GM23338 (cell line): ENCODE data around the gene RAB37. TPM values are rescaled to one million over a fixed set of nuclear protein-coding genes. Genes with fewer than 3 reads are reported as not detected.

Experiments
- ATAC-seq: fragments of 200-7000 bp; cut with Tn5 transposase; 3 replicates; pipeline ENCODE4 v1.9.1; 2020
- DNase-seq: peaks from one replicate; pipeline ENCODE4 v3.0.0-alpha.2; 2015; ENCODE audit warnings: low spot score
- H2AFZ ChIP-seq: fragments of 200-600 bp; sonication (generic); 2 replicates; pipeline ENCODE4 v1.8.0; 2016; ENCODE audit warnings: antibody characterized with exemption, mild to moderate bottlenecking, moderate library complexity
- H3F3A ChIP-seq: fragments of 200-600 bp; sonication (generic); replicated peaks from 2 replicates; pipeline ENCODE4 v1.8.0; 2017; ENCODE audit warnings: antibody characterized with exemption, mixed run types, low read depth
- H3K27ac ChIP-seq: fragments of 200-600 bp; sonication (generic); 2 replicates; pipeline ENCODE4 v1.6.1; 2016; ENCODE audit warnings: low read depth
- H3K27me3 ChIP-seq: fragments of 200-600 bp; sonication (generic); 2 replicates; pipeline ENCODE4 v1.8.0; 2016; ENCODE audit warnings: mild to moderate bottlenecking, mixed run types, moderate library complexity; ENCODE audit not compliant: insufficient read depth
- H3K36me3 ChIP-seq: fragments of 200-600 bp; sonication (generic); 2 replicates; pipeline ENCODE4 v1.8.0; 2016; ENCODE audit warnings: mild to moderate bottlenecking; ENCODE audit not compliant: insufficient read depth
- H3K4me1 ChIP-seq: fragments of 200-600 bp; sonication (generic); 2 replicates; pipeline ENCODE4 v1.8.0; 2016; ENCODE audit warnings: mild to moderate bottlenecking, moderate library complexity; ENCODE audit not compliant: insufficient read depth
- H3K4me2 ChIP-seq: fragments of 200-600 bp; sonication (generic); 2 replicates; pipeline ENCODE4 v1.7.1; 2017; ENCODE audit warnings: mixed run types
- H3K4me3 ChIP-seq: fragments of 200-600 bp; sonication (generic); 2 replicates; pipeline ENCODE4 v1.6.1; 2016; ENCODE audit warnings: mixed run types
- H3K79me2 ChIP-seq: fragments of 200-600 bp; sonication (generic); replicated peaks from 2 replicates; pipeline ENCODE4 v1.8.0; 2017; ENCODE audit warnings: mild to moderate bottlenecking; ENCODE audit not compliant: insufficient read depth
- H3K9me2 ChIP-seq: fragments of 200-600 bp; sonication (generic); 2 replicates; pipeline ENCODE4 v1.8.0; 2017; ENCODE audit not compliant: insufficient read depth
- H4K20me1 ChIP-seq: fragments of 200-600 bp; sonication (generic); replicated peaks from 2 replicates; pipeline ENCODE4 v1.8.0; 2017; ENCODE audit warnings: mild to moderate bottlenecking; ENCODE audit not compliant: insufficient read depth
- H3K27ac Mint-ChIP-seq: 2 replicates; pipeline ENCODE4 v1.8.0; 2020; ENCODE audit warnings: inconsistent platforms, mild to moderate bottlenecking, moderate library complexity, mixed read lengths
- H3K27me3 Mint-ChIP-seq: 3 replicates; pipeline ENCODE4 v1.8.0; 2022; ENCODE audit warnings: low read depth, mild to moderate bottlenecking, moderate library complexity, mixed read lengths, inconsistent platforms; ENCODE audit not compliant: insufficient read depth, poor library complexity
- H3K36me3 Mint-ChIP-seq: 3 replicates; pipeline ENCODE4 v1.8.0; 2021; ENCODE audit warnings: low read depth, mild to moderate bottlenecking, inconsistent platforms, moderate library complexity, mixed read lengths
- H3K4me1 Mint-ChIP-seq: 3 replicates; pipeline ENCODE4 v1.8.0; 2020; ENCODE audit warnings: mild to moderate bottlenecking, inconsistent platforms, mixed read lengths
- H3K4me3 Mint-ChIP-seq: 3 replicates; pipeline ENCODE4 v1.8.0; 2021; ENCODE audit warnings: moderate library complexity, mild to moderate bottlenecking, inconsistent platforms, mixed read lengths
- H3K9me3 Mint-ChIP-seq: 3 replicates; pipeline ENCODE4 v1.8.0; 2020; ENCODE audit warnings: moderate library complexity, mild to moderate bottlenecking, inconsistent platforms, mixed read lengths
- CREB1 ChIP-seq: fragments of 250-450 bp; sonication (Bioruptor Pico); IDR thresholded peaks from 2 replicates; pipeline ENCODE4 v1.5.0; 2020; ENCODE audit warnings: low read depth, mild to moderate bottlenecking, moderate library complexity
- EZH2 ChIP-seq: fragments of 200-600 bp; sonication (generic); IDR thresholded peaks from one replicate; pipeline ENCODE4 v1.8.0; 2017; ENCODE audit warnings: antibody characterized with exemption, mild to moderate bottlenecking, low read depth; ENCODE audit not compliant: unreplicated experiment
- EZH2phosphoT487 ChIP-seq: fragments of 200-600 bp; sonication (generic); IDR thresholded peaks from one replicate; pipeline ENCODE4 v1.8.1; 2018; ENCODE audit warnings: antibody characterized with exemption; ENCODE audit not compliant: unreplicated experiment
- JUNB ChIP-seq: IDR thresholded peaks from one replicate; pipeline ENCODE4 v1.6.1; 2016; ENCODE audit warnings: antibody characterized with exemption; ENCODE audit not compliant: unreplicated experiment
- NANOG ChIP-seq: IDR thresholded peaks from 2 replicates; pipeline ENCODE4 v1.6.1; 2016; ENCODE audit warnings: antibody characterized with exemption, borderline replicate concordance
- POLR2AphosphoS5 ChIP-seq: IDR thresholded peaks from 2 replicates; pipeline ENCODE4 v1.6.1; 2016; ENCODE audit warnings: antibody characterized with exemption, low read depth
- REST ChIP-seq: IDR thresholded peaks from one replicate; pipeline ENCODE4 v1.6.1; 2018; ENCODE audit warnings: antibody characterized with exemption; ENCODE audit not compliant: unreplicated experiment
- STAT1 ChIP-seq: IDR thresholded peaks from one replicate; pipeline ENCODE4 v1.6.1; 2016; ENCODE audit warnings: antibody characterized with exemption; ENCODE audit not compliant: unreplicated experiment
- ZNF114 ChIP-seq: fragments of 250-450 bp; sonication (Bioruptor Pico); IDR thresholded peaks from 2 replicates; pipeline ENCODE4 v1.5.0; 2020; ENCODE audit warnings: mild to moderate bottlenecking, moderate library complexity
- ZNF331 ChIP-seq: fragments of 250-450 bp; sonication (Bioruptor Pico); IDR thresholded peaks from 2 replicates; pipeline ENCODE4 v1.5.0; 2020; ENCODE audit warnings: low read depth, mild to moderate bottlenecking, moderate library complexity
- polyA plus RNA-seq: library from polyadenylated mRNA; unstranded; fragments of >200 nt; fragmentation: Nextera tagmentation; extraction: Ambion mirVana; gene quantifications from 2 replicates; pipeline ENCODE4 v1.2.1, GENCODE V29; 2016
- total RNA-seq: library from RNA; depleted of rRNA; stranded (reverse); fragments of >200 nt; shearing (Covaris generic); gene quantifications from 2 replicates; pipeline ENCODE4 v1.2.3, GENCODE V29; 2014
- TF ChIP-seq, protein P1 (sequence below): fragments of 250-450 bp; sonication (Bioruptor Pico); IDR thresholded peaks from 2 replicates; pipeline ENCODE4 v1.5.0; 2020; ENCODE audit warnings: mild to moderate bottlenecking, moderate library complexity
- TF ChIP-seq, protein P2 (sequence below): IDR thresholded peaks from 2 replicates; pipeline ENCODE4 v1.6.1; 2016; ENCODE audit warnings: antibody characterized with exemption
- TF ChIP-seq, protein P3 (sequence below), 2 experiments: fragments of 200-600 bp in 1 of 2; sonication (generic) in 1 of 2; conservative IDR thresholded peaks; 2 replicates each; pipeline versions ENCODE4 v1.5.1 to v1.6.1; 2016 to 2017; ENCODE audit warnings: antibody characterized with exemption in 2 of 2, low read depth in 2 of 2, mild to moderate bottlenecking in 2 of 2, moderate library complexity in 1 of 2

The RAB37 gene
- total and polyA plus RNA-seq, 2 experiments from 2014 or later: 3.3 to 5.2 TPM

DNA sequence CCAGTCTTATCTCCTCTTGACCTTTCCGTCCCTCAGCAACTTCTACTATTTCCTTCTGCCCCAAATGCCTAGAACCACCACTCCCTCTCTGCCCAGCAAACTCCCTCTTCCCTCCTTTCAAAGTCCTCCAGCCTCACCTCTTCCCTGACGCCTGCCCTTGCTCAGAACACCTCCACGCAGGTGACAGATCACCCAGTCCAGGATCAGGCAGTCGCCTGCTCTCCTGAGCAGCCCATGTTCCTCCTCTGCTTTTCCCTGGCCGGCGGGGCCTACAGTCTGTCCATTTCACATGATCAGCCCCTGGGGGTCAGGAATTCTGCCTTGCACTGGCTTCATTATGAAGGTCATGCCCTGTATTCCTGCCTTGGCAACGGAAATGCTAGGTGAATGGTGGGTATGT lies 24.8 kb upstream of the RAB37 start:
- Histone ChIP-seq H3K27me3 (no peaks in the 10 kb centered on the region), H3F3A (no peaks in the 10 kb centered on the region), H3K27ac (no peak overlapping the region), H3K36me3 (no peaks in the 10 kb centered on the region), H3K4me1 (no peaks in the 10 kb centered on the region), H3K4me3 (no peak overlapping the region), H2AFZ (no peak overlapping the region), H3K9me2 (no peaks in the 10 kb centered on the region), H3K4me2 (no peak overlapping the region), H3K79me2 (no peaks in the 10 kb centered on the region), H4K20me1 (no peaks in the 10 kb centered on the region)
- DNase-seq (no peak), ATAC-seq (no peak)
- no peaks in the 10 kb centered on the region for H3K36me3 Mint-ChIP-seq
- H3K27me3 Mint-ChIP-seq: peaks cover 8% of the 10 kb centered on the region
- peaks cover 2% of the 10 kb centered on the region; the same call in 1 of the 3 replicates for H3K4me1 Mint-ChIP-seq
- no peak overlapping the region for H3K27ac Mint-ChIP-seq
- no peak overlapping the region for H3K4me3 Mint-ChIP-seq
- TF ChIP-seq EZH2 (no peak), EZH2phosphoT487 (no peak), POLR2AphosphoS5 (no peak), REST (no peak), ZNF331 (CRISPR knock-in tag) (no peak), STAT1 (no peak), JUNB (no peak), CREB1 (no peak), ZNF114 (CRISPR knock-in tag) (no peak), NANOG (no peak)
- TF ChIP-seq, protein P1, sequence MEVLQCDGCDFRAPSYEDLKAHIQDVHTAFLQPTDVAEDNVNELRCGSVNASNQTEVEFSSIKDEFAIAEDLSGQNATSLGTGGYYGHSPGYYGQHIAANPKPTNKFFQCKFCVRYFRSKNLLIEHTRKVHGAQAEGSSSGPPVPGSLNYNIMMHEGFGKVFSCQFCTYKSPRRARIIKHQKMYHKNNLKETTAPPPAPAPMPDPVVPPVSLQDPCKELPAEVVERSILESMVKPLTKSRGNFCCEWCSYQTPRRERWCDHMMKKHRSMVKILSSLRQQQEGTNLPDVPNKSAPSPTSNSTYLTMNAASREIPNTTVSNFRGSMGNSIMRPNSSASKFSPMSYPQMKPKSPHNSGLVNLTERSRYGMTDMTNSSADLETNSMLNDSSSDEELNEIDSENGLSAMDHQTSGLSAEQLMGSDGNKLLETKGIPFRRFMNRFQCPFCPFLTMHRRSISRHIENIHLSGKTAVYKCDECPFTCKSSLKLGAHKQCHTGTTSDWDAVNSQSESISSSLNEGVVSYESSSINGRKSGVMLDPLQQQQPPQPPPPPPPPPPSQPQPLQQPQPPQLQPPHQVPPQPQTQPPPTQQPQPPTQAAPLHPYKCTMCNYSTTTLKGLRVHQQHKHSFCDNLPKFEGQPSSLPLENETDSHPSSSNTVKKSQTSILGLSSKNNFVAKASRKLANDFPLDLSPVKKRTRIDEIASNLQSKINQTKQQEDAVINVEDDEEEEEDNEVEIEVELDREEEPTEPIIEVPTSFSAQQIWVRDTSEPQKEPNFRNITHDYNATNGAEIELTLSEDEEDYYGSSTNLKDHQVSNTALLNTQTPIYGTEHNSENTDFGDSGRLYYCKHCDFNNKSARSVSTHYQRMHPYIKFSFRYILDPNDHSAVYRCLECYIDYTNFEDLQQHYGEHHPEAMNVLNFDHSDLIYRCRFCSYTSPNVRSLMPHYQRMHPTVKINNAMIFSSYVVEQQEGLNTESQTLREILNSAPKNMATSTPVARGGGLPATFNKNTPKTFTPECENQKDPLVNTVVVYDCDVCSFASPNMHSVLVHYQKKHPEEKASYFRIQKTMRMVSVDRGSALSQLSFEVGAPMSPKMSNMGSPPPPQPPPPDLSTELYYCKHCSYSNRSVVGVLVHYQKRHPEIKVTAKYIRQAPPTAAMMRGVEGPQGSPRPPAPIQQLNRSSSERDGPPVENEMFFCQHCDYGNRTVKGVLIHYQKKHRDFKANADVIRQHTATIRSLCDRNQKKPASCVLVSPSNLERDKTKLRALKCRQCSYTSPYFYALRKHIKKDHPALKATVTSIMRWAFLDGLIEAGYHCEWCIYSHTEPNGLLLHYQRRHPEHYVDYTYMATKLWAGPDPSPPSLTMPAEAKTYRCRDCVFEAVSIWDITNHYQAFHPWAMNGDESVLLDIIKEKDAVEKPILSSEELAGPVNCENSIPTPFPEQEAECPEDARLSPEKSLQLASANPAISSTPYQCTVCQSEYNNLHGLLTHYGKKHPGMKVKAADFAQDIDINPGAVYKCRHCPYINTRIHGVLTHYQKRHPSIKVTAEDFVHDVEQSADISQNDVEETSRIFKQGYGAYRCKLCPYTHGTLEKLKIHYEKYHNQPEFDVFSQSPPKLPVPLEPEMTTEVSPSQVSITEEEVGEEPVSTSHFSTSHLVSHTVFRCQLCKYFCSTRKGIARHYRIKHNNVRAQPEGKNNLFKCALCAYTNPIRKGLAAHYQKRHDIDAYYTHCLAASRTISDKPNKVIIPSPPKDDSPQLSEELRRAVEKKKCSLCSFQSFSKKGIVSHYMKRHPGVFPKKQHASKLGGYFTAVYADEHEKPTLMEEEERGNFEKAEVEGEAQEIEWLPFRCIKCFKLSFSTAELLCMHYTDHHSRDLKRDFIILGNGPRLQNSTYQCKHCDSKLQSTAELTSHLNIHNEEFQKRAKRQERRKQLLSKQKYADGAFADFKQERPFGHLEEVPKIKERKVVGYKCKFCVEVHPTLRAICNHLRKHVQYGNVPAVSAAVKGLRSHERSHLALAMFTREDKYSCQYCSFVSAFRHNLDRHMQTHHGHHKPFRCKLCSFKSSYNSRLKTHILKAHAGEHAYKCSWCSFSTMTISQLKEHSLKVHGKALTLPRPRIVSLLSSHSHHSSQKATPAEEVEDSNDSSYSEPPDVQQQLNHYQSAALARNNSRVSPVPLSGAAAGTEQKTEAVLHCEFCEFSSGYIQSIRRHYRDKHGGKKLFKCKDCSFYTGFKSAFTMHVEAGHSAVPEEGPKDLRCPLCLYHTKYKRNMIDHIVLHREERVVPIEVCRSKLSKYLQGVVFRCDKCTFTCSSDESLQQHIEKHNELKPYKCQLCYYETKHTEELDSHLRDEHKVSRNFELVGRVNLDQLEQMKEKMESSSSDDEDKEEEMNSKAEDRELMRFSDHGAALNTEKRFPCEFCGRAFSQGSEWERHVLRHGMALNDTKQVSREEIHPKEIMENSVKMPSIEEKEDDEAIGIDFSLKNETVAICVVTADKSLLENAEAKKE (CRISPR knock-in tag): no peak
- TF ChIP-seq, protein P2, sequence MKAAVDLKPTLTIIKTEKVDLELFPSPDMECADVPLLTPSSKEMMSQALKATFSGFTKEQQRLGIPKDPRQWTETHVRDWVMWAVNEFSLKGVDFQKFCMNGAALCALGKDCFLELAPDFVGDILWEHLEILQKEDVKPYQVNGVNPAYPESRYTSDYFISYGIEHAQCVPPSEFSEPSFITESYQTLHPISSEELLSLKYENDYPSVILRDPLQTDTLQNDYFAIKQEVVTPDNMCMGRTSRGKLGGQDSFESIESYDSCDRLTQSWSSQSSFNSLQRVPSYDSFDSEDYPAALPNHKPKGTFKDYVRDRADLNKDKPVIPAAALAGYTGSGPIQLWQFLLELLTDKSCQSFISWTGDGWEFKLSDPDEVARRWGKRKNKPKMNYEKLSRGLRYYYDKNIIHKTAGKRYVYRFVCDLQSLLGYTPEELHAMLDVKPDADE: no peak
- TF ChIP-seq, protein P3, sequence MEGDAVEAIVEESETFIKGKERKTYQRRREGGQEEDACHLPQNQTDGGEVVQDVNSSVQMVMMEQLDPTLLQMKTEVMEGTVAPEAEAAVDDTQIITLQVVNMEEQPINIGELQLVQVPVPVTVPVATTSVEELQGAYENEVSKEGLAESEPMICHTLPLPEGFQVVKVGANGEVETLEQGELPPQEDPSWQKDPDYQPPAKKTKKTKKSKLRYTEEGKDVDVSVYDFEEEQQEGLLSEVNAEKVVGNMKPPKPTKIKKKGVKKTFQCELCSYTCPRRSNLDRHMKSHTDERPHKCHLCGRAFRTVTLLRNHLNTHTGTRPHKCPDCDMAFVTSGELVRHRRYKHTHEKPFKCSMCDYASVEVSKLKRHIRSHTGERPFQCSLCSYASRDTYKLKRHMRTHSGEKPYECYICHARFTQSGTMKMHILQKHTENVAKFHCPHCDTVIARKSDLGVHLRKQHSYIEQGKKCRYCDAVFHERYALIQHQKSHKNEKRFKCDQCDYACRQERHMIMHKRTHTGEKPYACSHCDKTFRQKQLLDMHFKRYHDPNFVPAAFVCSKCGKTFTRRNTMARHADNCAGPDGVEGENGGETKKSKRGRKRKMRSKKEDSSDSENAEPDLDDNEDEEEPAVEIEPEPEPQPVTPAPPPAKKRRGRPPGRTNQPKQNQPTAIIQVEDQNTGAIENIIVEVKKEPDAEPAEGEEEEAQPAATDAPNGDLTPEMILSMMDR (conservative IDR thresholded peaks at IDR 0.05; ENCODE audit: low read depth in 2 of 2): no peak
- H3K9me3 Mint-ChIP-seq: no peaks in the 10 kb centered on the region
